Karpas-422 (cell line): ENCODE data around the gene ERCC2. TPM values are rescaled to one million over a fixed set of nuclear protein-coding genes. Genes with fewer than 3 reads are reported as not detected.
"Not testable (repeated sequence)": the region's sequence is repeated elsewhere in the genome, so short reads cannot be mapped to it uniquely, and the experiment has no call there.

ENCODE experiments used
- DNase-seq: peaks from one replicate; pipeline ENCODE4 v3.0.0-alpha.2; 2015
- H2AFZ ChIP-seq: fragments of 200-600 bp; sonication (generic); 2 replicates; pipeline ENCODE4 v1.6.1; 2014; ENCODE audit warnings: antibody characterized with exemption, low read length, mixed read lengths
- H3K27ac ChIP-seq: fragments of 200-600 bp; sonication (generic); 2 replicates; pipeline ENCODE4 v1.5.1; 2014; ENCODE audit warnings: mild to moderate bottlenecking, low read length, moderate library complexity
- H3K27me3 ChIP-seq: fragments of 200-600 bp; sonication (generic); 2 replicates; pipeline ENCODE4 v1.6.1; 2014; ENCODE audit warnings: low read length, mixed read lengths
- H3K36me3 ChIP-seq: fragments of 200-600 bp; sonication (generic); 2 replicates; pipeline ENCODE4 v1.6.1; 2014; ENCODE audit warnings: low read length, mixed read lengths; ENCODE audit not compliant: insufficient read depth
- H3K4me1 ChIP-seq: fragments of 200-600 bp; sonication (generic); 2 replicates; pipeline ENCODE4 v1.6.1; 2014; ENCODE audit warnings: mild to moderate bottlenecking, low read length, mixed read lengths
- H3K4me2 ChIP-seq: fragments of 200-600 bp; sonication (generic); 2 replicates; pipeline ENCODE4 v1.6.1; 2014; ENCODE audit warnings: low read length, low read depth, mild to moderate bottlenecking; ENCODE audit not compliant: poor library complexity, severe bottlenecking
- H3K4me3 ChIP-seq: fragments of 200-600 bp; sonication (generic); 2 replicates; pipeline ENCODE4 v1.5.1; 2014; ENCODE audit warnings: mild to moderate bottlenecking, antibody characterized with exemption, low read length, mixed read lengths
- H3K79me2 ChIP-seq: fragments of 200-600 bp; sonication (generic); 2 replicates; pipeline ENCODE4 v1.6.1; 2014; ENCODE audit warnings: mild to moderate bottlenecking, low read length, mixed read lengths
- H3K9ac ChIP-seq: fragments of 200-600 bp; sonication (generic); 2 replicates; pipeline ENCODE4 v1.6.0; 2014; ENCODE audit warnings: low read length
- H3K9me2 ChIP-seq: fragments of 200-600 bp; sonication (generic), shearing (Covaris generic); replicated peaks from 2 replicates; pipeline ENCODE4 v1.6.0; 2014; ENCODE audit warnings: mild to moderate bottlenecking, low read length, moderate library complexity; ENCODE audit not compliant: insufficient read depth
- H3K9me3 ChIP-seq: fragments of 300-700, 200-600 bp; sonication (generic); 2 replicates; pipeline ENCODE4 v1.6.1; 2014; ENCODE audit warnings: low read length, mixed read lengths
- H4K20me1 ChIP-seq: fragments of 200-600 bp; sonication (generic); 2 replicates; pipeline ENCODE4 v1.6.1; 2014; ENCODE audit warnings: mild to moderate bottlenecking, antibody characterized with exemption, low read length, low read depth; ENCODE audit not compliant: insufficient read depth
- total RNA-seq: library from RNA; depleted of rRNA; stranded (reverse); fragments of >200 nt; shearing (Covaris generic); gene quantifications from 2 replicates; pipeline ENCODE4 v1.2.3, GENCODE V29; 2014; ENCODE audit warnings: low replicate concordance; rRNA removed

The ERCC2 gene
- 15.4 and 23.4 TPM in 2 replicates for total RNA-seq

- no peaks in the 10 kb centered on the region for H3K36me3 ChIP-seq
- DNase-seq, result peak; percentile 100
- no peaks in the 10 kb centered on the region for H3K9me2 ChIP-seq
- peaks cover 21% of the 10 kb centered on the region for H3K79me2 ChIP-seq
- H4K20me1 ChIP-seq, result no peaks in the 10 kb centered on the region
- no peaks in the 10 kb centered on the region for H3K9me3 ChIP-seq
- H3K4me2 ChIP-seq, result peak within 1 kb of the TSS; percentile 79
- H2AFZ ChIP-seq, result peak within 1 kb of the TSS; percentile 27; the same call in 1 of the 2 replicates
- H3K27ac ChIP-seq, result peak within 1 kb of the TSS; percentile 58
- peak within 1 kb of the TSS; percentile 81 for H3K9ac ChIP-seq
- peaks cover 19% of the 10 kb centered on the region for H3K4me1 ChIP-seq
- H3K27me3 ChIP-seq, result no peaks in the 10 kb centered on the region
- peak within 1 kb of the TSS; percentile 93 for H3K4me3 ChIP-seq
Measured at GRCh38 chr19:45370410-45371204, at the start of gene ERCC2. Gene ERCC2 (minus strand): TSS chr19:45370573. CDS start chr19:45370540, 33 bp downstream.

- Histone ChIP-seq H3K9ac (peak overlapping the region; percentile 70), H3K4me3 (peak overlapping the region; percentile 57; the same call in 1 of the 2 replicates), H3K4me2 (peak overlapping the region; percentile 70), H3K79me2 (peaks cover 14% of the 10 kb centered on the region), H3K4me1 (peaks cover 44% of the 10 kb centered on the region), H3K36me3 (peaks cover 10% of the 10 kb centered on the region), H3K27me3 (no peaks in the 10 kb centered on the region), H3K27ac (peak overlapping the region; percentile 87), H2AFZ (no peak overlapping the region), H4K20me1 (no peaks in the 10 kb centered on the region), H3K9me2 (no peaks in the 10 kb centered on the region), H3K9me3 (no peaks in the 10 kb centered on the region)
- DNase-seq, result no peak
Measured at GRCh38 chr19:45419895-45420294, 49.5 kb upstream of the ERCC2 start.

- peaks cover 14% of the 10 kb centered on the region for H3K79me2 ChIP-seq
- H4K20me1 ChIP-seq, result no peaks in the 10 kb centered on the region
- no peaks in the 10 kb centered on the region for H3K9me2 ChIP-seq
- peaks cover 10% of the 10 kb centered on the region for H3K36me3 ChIP-seq
- H3K27ac ChIP-seq, result peak overlapping the region; percentile 87
- H3K27me3 ChIP-seq, result no peaks in the 10 kb centered on the region
- peaks cover 39% of the 10 kb centered on the region for H3K4me1 ChIP-seq
- peak overlapping the region; percentile 70 for H3K9ac ChIP-seq
- peak overlapping the region; percentile 57; the same call in 1 of the 2 replicates for H3K4me3 ChIP-seq
- no peak overlapping the region for H2AFZ ChIP-seq
- peak; percentile 90 for DNase-seq
- H3K9me3 ChIP-seq, result no peaks in the 10 kb centered on the region
- H3K4me2 ChIP-seq, result peak overlapping the region; percentile 70
Measured at GRCh38 chr19:45419396-45419795, 49.0 kb upstream of the ERCC2 start.

GRCh38 chr19:45418802-45419201, 48.4 kb upstream of the ERCC2 start:
- H3K4me2 ChIP-seq, result peak overlapping the region; percentile 70
- peak overlapping the region; percentile 70 for H3K9ac ChIP-seq
- H3K36me3 ChIP-seq, result peaks cover 11% of the 10 kb centered on the region

GRCh38 chr19:45417151-45417550, 46.8 kb upstream of the ERCC2 start:
- Histone ChIP-seq H3K27ac (no peak overlapping the region), H3K9ac (no peak overlapping the region), H2AFZ (no peak overlapping the region), H3K4me2 (no peak overlapping the region), H3K4me1 (peaks cover 23% of the 10 kb centered on the region), H4K20me1 (no peaks in the 10 kb centered on the region), H3K36me3 (peaks cover 16% of the 10 kb centered on the region), H3K9me3 (no peaks in the 10 kb centered on the region), H3K79me2 (peaks cover 4% of the 10 kb centered on the region), H3K9me2 (no peaks in the 10 kb centered on the region), H3K4me3 (no peak overlapping the region), H3K27me3 (no peaks in the 10 kb centered on the region)
- no peak for DNase-seq

More at GRCh38 chr19:45418802-45419201, 48.4 kb upstream of the ERCC2 start:
- no peak for DNase-seq
- no peaks in the 10 kb centered on the region for H3K27me3 ChIP-seq
- H3K79me2 ChIP-seq, result peaks cover 14% of the 10 kb centered on the region
- peak overlapping the region; percentile 57; the same call in 1 of the 2 replicates for H3K4me3 ChIP-seq
- H4K20me1 ChIP-seq, result no peaks in the 10 kb centered on the region
- no peaks in the 10 kb centered on the region for H3K9me2 ChIP-seq
- peaks cover 33% of the 10 kb centered on the region for H3K4me1 ChIP-seq
- peak overlapping the region; percentile 87 for H3K27ac ChIP-seq
- no peak overlapping the region for H2AFZ ChIP-seq
- no peaks in the 10 kb centered on the region for H3K9me3 ChIP-seq

- Histone ChIP-seq H2AFZ (no peak overlapping the region), H3K79me2 (no peaks in the 10 kb centered on the region), H3K9me2 (no peaks in the 10 kb centered on the region), H3K9ac (no peak overlapping the region), H4K20me1 (no peaks in the 10 kb centered on the region), H3K4me1 (peaks cover 8% of the 10 kb centered on the region), H3K27ac (no peak overlapping the region), H3K4me2 (no peak overlapping the region), H3K36me3 (peaks cover 18% of the 10 kb centered on the region), H3K4me3 (no peak overlapping the region), H3K27me3 (no peaks in the 10 kb centered on the region), H3K9me3 (no peaks in the 10 kb centered on the region)
- no peak for DNase-seq
Measured at GRCh38 chr19:45414468-45414867, 44.1 kb upstream of the ERCC2 start.

GRCh38 chr19:45413497-45413896, 43.1 kb upstream of the ERCC2 start:
- Histone ChIP-seq H3K4me1 (no peaks in the 10 kb centered on the region), H3K9ac (no peak overlapping the region), H3K27me3 (no peaks in the 10 kb centered on the region), H2AFZ (no peak overlapping the region), H3K36me3 (peaks cover 18% of the 10 kb centered on the region), H3K4me2 (no peak overlapping the region), H3K9me2 (no peaks in the 10 kb centered on the region), H3K4me3 (no peak overlapping the region), H3K27ac (no peak overlapping the region), H3K79me2 (peaks cover 3% of the 10 kb centered on the region; the same call in 1 of the 2 replicates), H4K20me1 (no peaks in the 10 kb centered on the region), H3K9me3 (no peaks in the 10 kb centered on the region)
- DNase-seq, result no peak

- H3K27me3 ChIP-seq, H3K4me2 ChIP-seq, H2AFZ ChIP-seq, H3K36me3 ChIP-seq, H4K20me1 ChIP-seq, H3K9me3 ChIP-seq, DNase-seq, H3K9ac ChIP-seq, H3K4me3 ChIP-seq, H3K27ac ChIP-seq, H3K9me2 ChIP-seq: not testable (repeated sequence)
- peaks cover 21% of the 10 kb centered on the region for H3K79me2 ChIP-seq
- H3K4me1 ChIP-seq, result peaks cover 20% of the 10 kb centered on the region
Measured at GRCh38 chr19:45410330-45410729, 40.0 kb upstream of the ERCC2 start.
